Measurements from ENCODE around the gene PDE9A.
A peak's percentile ranks its signal among the peaks of the same experiment; 100 is the strongest.
"Not testable (repeated sequence)": the region's sequence is repeated elsewhere in the genome, so short reads cannot be mapped to it uniquely, and the experiment has no call there.

Gene PDE9A

GRCh38 chr21:42624936-42625335, 28.5 kb upstream of the PDE9A start:
- DNase-seq = no peak

GRCh38 chr21:42626171-42626570, 27.2 kb upstream of the PDE9A start:
- DNase-seq = no peak

- no peak for DNase-seq
Measured at GRCh38 chr21:42627527-42628289, 25.7 kb upstream of the PDE9A start.

GRCh38 chr21:42628466-42629061, 24.9 kb upstream of the PDE9A start:
- not testable (repeated sequence) for DNase-seq

- DNase-seq = no peak
Measured at GRCh38 chr21:42629933-42630589, 23.4 kb upstream of the PDE9A start.

- DNase-seq = no peak
Measured at GRCh38 chr21:42630626-42631025, 22.8 kb upstream of the PDE9A start.

- DNase-seq = no peak
Measured at GRCh38 chr21:42631142-42631541, 22.3 kb upstream of the PDE9A start.

- no peak for DNase-seq
Measured at GRCh38 chr21:42632336-42632751, 21.1 kb upstream of the PDE9A start.

- DNase-seq = no peak
Measured at GRCh38 chr21:42632771-42633690, 20.4 kb upstream of the PDE9A start.

GRCh38 chr21:42633858-42634257, 19.6 kb upstream of the PDE9A start:
- DNase-seq = no peak

- no peak for DNase-seq
Measured at GRCh38 chr21:42635848-42636519, 17.4 kb upstream of the PDE9A start.

GRCh38 chr21:42636520-42637266, 16.7 kb upstream of the PDE9A start:
- peak; percentile 13 to 18 for DNase-seq

GRCh38 chr21:42637267-42638041, 16.0 kb upstream of the PDE9A start:
- DNase-seq = no peak

GRCh38 chr21:42638266-42638863, 15.1 kb upstream of the PDE9A start:
- DNase-seq = no peak

GRCh38 chr21:42639646-42640152, 13.7 kb upstream of the PDE9A start:
- DNase-seq = no peak

GRCh38 chr21:42640486-42640885, 12.9 kb upstream of the PDE9A start:
- no peak for DNase-seq

- no peak for DNase-seq
Measured at GRCh38 chr21:42641311-42642218, 11.9 kb upstream of the PDE9A start.

GRCh38 chr21:42642219-42642745, 11.1 kb upstream of the PDE9A start:
- no peak for DNase-seq

Measured in AML-193 (cell line).